ENCODE data around the gene P2RX6. TPM values are rescaled to one million over a fixed set of nuclear protein-coding genes. Genes with fewer than 3 reads are reported as not detected.

P2RX6 gene
- total and polyA plus RNA-seq, 9 of the 15 experiments (the other 6 are each of a cell fraction or from before 2014, with no cell fraction given): 0.01 to 3.9 (median 1.5) TPM; not detected in 1

- peak; percentile 84; the same call in 1 of the 2 replicates for TF ChIP-seq ELF4 (CRISPR knock-in tag; IDR thresholded peaks at IDR 0.05)
- TF ChIP-seq BCLAF1 (IDR thresholded peaks at IDR 0.05; ENCODE audit: borderline replicate concordance in 1 of 2, control insufficient read depth in 1 of 2, low read depth in 2 of 2, low read length in 1 of 2): no peak
- no peak for TF ChIP-seq TAF7 (tag; IDR thresholded peaks at IDR 0.05)
- peak; percentile 53; the same call in 1 of the 2 replicates for TF ChIP-seq JUND (IDR thresholded peaks at IDR 0.05; ENCODE audit: borderline replicate concordance, low read depth, low read length)
- no peak for TF ChIP-seq JUND (tag; IDR thresholded peaks at IDR 0.05; ENCODE audit: borderline replicate concordance, low read depth, low read length)
- no peak for TF ChIP-seq ZNF766 (CRISPR knock-in tag; conservative IDR thresholded peaks at IDR 0.05)
- TF ChIP-seq ZNF592 (IDR thresholded peaks at IDR 0.05): no peak
- TF ChIP-seq SP1 (CRISPR knock-in tag; IDR thresholded peaks at IDR 0.05): no peak
- TF ChIP-seq ZFP1 (CRISPR knock-in tag; IDR thresholded peaks at IDR 0.05): no peak
- no peak for TF ChIP-seq ZNF444 (CRISPR knock-in tag; IDR thresholded peaks at IDR 0.05)
- TF ChIP-seq ZBTB11 (CRISPR knock-in tag; IDR thresholded peaks at IDR 0.05): no peak
- TF ChIP-seq SMAD1 (IDR thresholded peaks at IDR 0.05; ENCODE audit: low read depth, low read length, partially characterized antibody): no peak
- TF ChIP-seq FOXA1 (IDR thresholded peaks at IDR 0.05; ENCODE audit: borderline replicate concordance): no peak
- peak; percentile 73; the same call in 1 of the 2 replicates for TF ChIP-seq ZBTB26 (CRISPR knock-in tag; IDR thresholded peaks at IDR 0.05)
- peak; percentile 18 for TF ChIP-seq NEUROD1 (IDR thresholded peaks at IDR 0.05; ENCODE audit: borderline replicate concordance, low read depth, low read length, partially characterized antibody)
These were observed 40.9 kb downstream of the P2RX6 start (continued) for GRCh38 chr22:21055880-21056319.

All from K562 (cell line).